K562 (cell line): Measurements from ENCODE around the gene SLC39A9. TPM values are rescaled to one million over a fixed set of nuclear protein-coding genes. Genes with fewer than 3 reads are reported as not detected.

ENCODE experiments used
- ATAC-seq: fragments of 200-7000 bp; cut with Tn5 transposase; 3 replicates; pipeline ENCODE4 v1.9.1; 2020; ENCODE audit warnings: moderate library complexity
- BruUV-seq: library from RNA; stranded (reverse); fragments of 400-500 nt; replicated peaks from 2 replicates; lab custom pipeline; 2021; lab: Mats Ljungman, UMichigan
- CTCF ChIA-PET: fragments of 300-600 bp; formaldehyde crosslinking; extraction: SDS; loops from one replicate; lab custom pipeline; 2021; ENCODE audit warnings: low intra/inter-chr PET ratio; lab: Yijun Ruan, JAX
- POLR2A ChIA-PET: fragments of 300-600, 350-650 bp; sonication (Branson Sonifier 250); formaldehyde crosslinking; extraction: SDS; loops from one replicate; lab custom pipeline; 2021; ENCODE audit warnings: antibody characterized with exemption, inconsistent platforms; lab: Yijun Ruan, JAX
- DNase-seq, 4 experiments: peaks; one replicate each; pipeline versions ENCODE4 v3.0.0 to v3.0.0-alpha.2; 2011 to 2018; ENCODE audit warnings: low spot score in 3 of 4, mixed read lengths in 3 of 4; ENCODE audit errors: extremely low read depth in 1 of 4
- FAIRE-seq: peaks from 2 replicates; lab custom pipeline; 2011; peaks lifted over from hg19 to GRCh38; lab: Jason Lieb, UNC
- H2AFZ ChIP-seq: 2 replicates; pipeline ENCODE4 v1.6.0; 2011; ENCODE audit warnings: low read depth, low read length, control low read depth, inconsistent platforms
- H3K27ac ChIP-seq: fragments of 200-600 bp; 3 replicates; pipeline ENCODE4 v1.8.0; 2011; ENCODE audit warnings: low read depth, mild to moderate bottlenecking, control low read depth, inconsistent platforms, low read length, moderate library complexity, mixed read lengths; ENCODE audit errors: extremely low read depth
- H3K27me3 ChIP-seq, 2 experiments: fragments of 300-600 bp in 1 of 2; 2 replicates in 1 of 2; 3 replicates in 1 of 2; pipeline versions ENCODE4 v1.6.0 to v1.8.0; 2011; ENCODE audit warnings: inconsistent platforms in 2 of 2, low read length in 2 of 2, mild to moderate bottlenecking in 1 of 2, mixed read lengths in 1 of 2, moderate library complexity in 1 of 2; ENCODE audit not compliant: control insufficient read depth in 2 of 2, insufficient read depth in 2 of 2
- H3K36me3 ChIP-seq: fragments of 300-600 bp; 3 replicates; pipeline ENCODE4 v1.8.0; 2011; ENCODE audit warnings: mild to moderate bottlenecking, low read length, inconsistent platforms; ENCODE audit not compliant: control insufficient read depth, insufficient read depth
- H3K4me1 ChIP-seq, 2 experiments: fragments of 200-600 bp in 1 of 2; replicated peaks in 1 of 2; 2 replicates in 1 of 2; 3 replicates in 1 of 2; pipeline versions ENCODE4 v1.5.1 to v1.8.0; 2011; ENCODE audit warnings: inconsistent platforms in 2 of 2, low read length in 2 of 2, mild to moderate bottlenecking in 1 of 2, mixed read lengths in 1 of 2, moderate library complexity in 1 of 2; ENCODE audit not compliant: control insufficient read depth in 2 of 2, insufficient read depth in 2 of 2
- H3K4me2 ChIP-seq: 2 replicates; pipeline ENCODE4 v1.6.1; 2011; ENCODE audit warnings: low read length, control low read depth, inconsistent platforms, mixed read lengths; ENCODE audit not compliant: insufficient read depth
- H3K4me3 ChIP-seq: fragments of 200-600 bp; sonication (generic), shearing (Covaris generic); 2 replicates; pipeline ENCODE4 v1.5.1; 2016; ENCODE audit warnings: control low read depth, inconsistent platforms
- H3K79me2 ChIP-seq: fragments of 200-600 bp; 3 replicates; pipeline ENCODE4 v1.8.0; 2011; ENCODE audit warnings: low read length, inconsistent platforms; ENCODE audit not compliant: control insufficient read depth, insufficient read depth
- H3K9ac ChIP-seq, 2 experiments: 2 replicates each; pipeline versions ENCODE4 v1.6.0 to v1.6.1; 2011; ENCODE audit warnings: low read depth in 2 of 2, low read length in 2 of 2, control low read depth in 1 of 2, inconsistent platforms in 1 of 2, mild to moderate bottlenecking in 1 of 2, mixed read lengths in 1 of 2; ENCODE audit not compliant: insufficient read depth in 1 of 2
- H3K9me1 ChIP-seq: one replicate; pipeline ENCODE4 v1.6.0; 2011; ENCODE audit warnings: inconsistent platforms, mild to moderate bottlenecking, low read length, moderate library complexity; ENCODE audit not compliant: control insufficient read depth, insufficient read depth
- H3K9me3 ChIP-seq: replicated peaks from 2 replicates; pipeline ENCODE4 v1.5.1; 2011; ENCODE audit warnings: low read depth, low read length, inconsistent platforms; ENCODE audit not compliant: control insufficient read depth, insufficient read depth
- H4K20me1 ChIP-seq: replicated peaks from 2 replicates; pipeline ENCODE4 v1.6.1; 2011; ENCODE audit warnings: low read length, inconsistent platforms, mixed read lengths; ENCODE audit not compliant: control insufficient read depth, insufficient read depth
- BRCA1 ChIP-seq, 2 experiments: fragments of 450-650 bp in 1 of 2; sonication (generic) in 1 of 2; formaldehyde crosslinking in 1 of 2; IDR thresholded peaks; 2 replicates each; pipeline versions ENCODE4 v1.5.0 to v1.6.1; 2017 to 2020; ENCODE audit warnings: mild to moderate bottlenecking in 1 of 2, missing genetic modification reagents in 1 of 2
- HEY1 ChIP-seq: fragments of 250-450 bp; sonication (Bioruptor Pico); IDR thresholded peaks from 2 replicates; pipeline ENCODE4 v1.5.0; 2020; ENCODE audit warnings: mild to moderate bottlenecking, moderate library complexity, borderline replicate concordance
- KDM4B ChIP-seq, 2 experiments: fragments of 450-650 bp in 1 of 2; sonication (generic) in 1 of 2; IDR thresholded peaks; 2 replicates each; pipeline ENCODE4 v1.6.1; 2016 to 2017; ENCODE audit warnings: borderline replicate concordance in 2 of 2, antibody characterized with exemption in 1 of 2, low read depth in 1 of 2, mild to moderate bottlenecking in 1 of 2
- PURB ChIP-seq: sonication (generic); formaldehyde crosslinking; IDR thresholded peaks from 2 replicates; pipeline ENCODE4 v1.9.0; 2021; ENCODE audit warnings: low read depth, mild to moderate bottlenecking, missing genetic modification reagents
- RBM14 ChIP-seq: fragments of 200-400 bp; formaldehyde crosslinking; IDR thresholded peaks from 2 replicates; pipeline ENCODE4 v1.6.1; 2018; ENCODE audit warnings: low read depth, mild to moderate bottlenecking, low read length, moderate library complexity, borderline replicate concordance; ENCODE audit not compliant: insufficient read depth
- SMARCA5 ChIP-seq: fragments of 450-650 bp; IDR thresholded peaks from 2 replicates; pipeline ENCODE4 v1.6.1; 2016
- SOX6 ChIP-seq: fragments of 450-650 bp; IDR thresholded peaks from 2 replicates; pipeline ENCODE4 v1.6.1; 2014; ENCODE audit warnings: mild to moderate bottlenecking
- ZBTB12 ChIP-seq: fragments of 250-450 bp; sonication (Bioruptor Pico); IDR thresholded peaks from 2 replicates; pipeline ENCODE4 v1.4.0; 2020
- ZBTB17 ChIP-seq: fragments of 450-650 bp; formaldehyde crosslinking; IDR thresholded peaks from 2 replicates; pipeline ENCODE4 v1.4.0; 2020; ENCODE audit warnings: mild to moderate bottlenecking
- WGBS: fragments of 100-300 bp; shearing (Covaris generic); methylation state at CpG from one replicate; pipeline ENCODE4 v1.1.6; 2016; ENCODE audit warnings: low coverage, mixed read lengths; ENCODE audit not compliant: insufficient coverage; ENCODE audit errors: missing lambda C conversion rate; 5-methylcytosine and 5-hydroxymethylcytosine counted together
- in situ Hi-C: fragments of 300-500 bp; cut with MboI; formaldehyde crosslinking; loops from 4 replicates; pipeline ENCODE4 v1.15.0; 2018; ENCODE audit warnings: inconsistent platforms, mixed read lengths
- intact Hi-C: fragments of 100-400 bp; cut with micrococcal nuclease; formaldehyde crosslinking; loops from 2 replicates; pipeline ENCODE4 v1.14.2; 2022
- polyA plus RNA-seq, 8 experiments: library from polyadenylated mRNA; depleted of rRNA in 4 of 8; stranded (reverse) in 5 of 8; unstranded in 3 of 8; fragments of >200 nt; fragmentation: Nextera tagmentation in 2 of 8; fragmentation: Illumina TruSeq in 1 of 8; extraction: Ambion mirVana in 2 of 8; extraction: Trizol in 1 of 8; gene quantifications; 2 replicates each; pipeline versions ENCODE4 v1.2.1 to v1.2.3, GENCODE V29; 2011 to 2014; ENCODE audit warnings: inconsistent platforms in 1 of 8, missing spikeins in 1 of 8
- total RNA-seq, 7 experiments: library from RNA; depleted of rRNA in 6 of 7; stranded (reverse); fragments of >200 nt in 6 of 7; fragmentation: Illumina TruSeq in 2 of 7; extraction: Trizol in 2 of 7; gene quantifications; 2 replicates each; pipeline versions ENCODE4 v1.2.1 to v1.2.3, GENCODE V29; 2011 to 2021; ENCODE audit warnings: low replicate concordance in 1 of 7
- TF ChIP-seq, protein P1 (sequence below): IDR thresholded peaks from 2 replicates; pipeline ENCODE4 v1.6.1; 2011; ENCODE audit warnings: borderline replicate concordance, low read depth, mild to moderate bottlenecking, moderate library complexity, low read length; ENCODE audit not compliant: insufficient read depth, poor library complexity, severe bottlenecking
- TF ChIP-seq, protein P2 (sequence below): IDR thresholded peaks from 2 replicates; pipeline ENCODE4 v1.6.1; 2014; ENCODE audit warnings: antibody characterized with exemption

The SLC39A9 gene
- total and polyA plus RNA-seq, 9 of the 15 experiments (the other 6 are each of a cell fraction or from before 2014, with no cell fraction given): 18.4 to 66.0 (median 32.5) TPM

DNA sequence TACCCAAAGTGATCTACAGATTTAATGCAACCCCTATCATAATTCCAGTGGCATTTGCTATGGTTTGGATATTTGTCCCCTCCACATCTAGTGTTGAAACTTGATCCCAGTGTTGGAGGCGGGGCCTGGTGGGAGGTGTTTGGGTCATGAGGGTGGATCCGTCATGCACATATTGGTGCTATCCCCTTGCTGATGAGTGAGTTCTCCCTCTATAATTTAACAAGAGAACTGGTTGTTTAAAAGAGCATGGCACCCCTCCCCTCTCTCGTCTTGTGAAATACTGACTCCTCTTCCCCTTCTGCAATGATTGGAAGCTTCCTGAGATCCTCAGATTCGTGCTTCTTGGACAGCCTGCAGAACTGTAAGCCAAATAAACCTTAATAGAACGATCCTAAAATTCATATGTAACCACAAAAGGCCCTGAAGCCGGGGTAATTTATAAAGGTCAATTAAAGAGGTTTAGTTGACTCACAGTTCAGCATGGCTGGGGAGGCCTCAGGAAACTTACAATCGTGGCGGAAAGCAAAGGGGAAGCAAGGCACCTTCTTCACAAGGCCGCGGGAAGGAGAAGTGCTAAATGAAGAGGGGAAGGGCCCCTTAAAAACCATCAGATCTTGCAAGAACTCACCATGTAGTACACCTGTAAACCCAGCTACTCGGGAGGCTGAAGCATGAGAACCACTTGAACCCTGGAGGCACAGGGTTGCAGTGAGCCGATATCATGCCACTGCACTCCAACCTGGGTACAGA lies 41.2 kb downstream of the SLC39A9 start:
- TF ChIP-seq KDM4B (IDR thresholded peaks at IDR 0.05; ENCODE audit: borderline replicate concordance in 2 of 2, low read depth in 1 of 2): no peak
- no peak for TF ChIP-seq BRCA1 (IDR thresholded peaks at IDR 0.05)
- no peak for TF ChIP-seq BRCA1 (CRISPR knock-in tag; IDR thresholded peaks at IDR 0.05)
- TF ChIP-seq HEY1: no peak
- no peak for TF ChIP-seq RBM14
- TF ChIP-seq SMARCA5: no peak
- TF ChIP-seq, protein P1, sequence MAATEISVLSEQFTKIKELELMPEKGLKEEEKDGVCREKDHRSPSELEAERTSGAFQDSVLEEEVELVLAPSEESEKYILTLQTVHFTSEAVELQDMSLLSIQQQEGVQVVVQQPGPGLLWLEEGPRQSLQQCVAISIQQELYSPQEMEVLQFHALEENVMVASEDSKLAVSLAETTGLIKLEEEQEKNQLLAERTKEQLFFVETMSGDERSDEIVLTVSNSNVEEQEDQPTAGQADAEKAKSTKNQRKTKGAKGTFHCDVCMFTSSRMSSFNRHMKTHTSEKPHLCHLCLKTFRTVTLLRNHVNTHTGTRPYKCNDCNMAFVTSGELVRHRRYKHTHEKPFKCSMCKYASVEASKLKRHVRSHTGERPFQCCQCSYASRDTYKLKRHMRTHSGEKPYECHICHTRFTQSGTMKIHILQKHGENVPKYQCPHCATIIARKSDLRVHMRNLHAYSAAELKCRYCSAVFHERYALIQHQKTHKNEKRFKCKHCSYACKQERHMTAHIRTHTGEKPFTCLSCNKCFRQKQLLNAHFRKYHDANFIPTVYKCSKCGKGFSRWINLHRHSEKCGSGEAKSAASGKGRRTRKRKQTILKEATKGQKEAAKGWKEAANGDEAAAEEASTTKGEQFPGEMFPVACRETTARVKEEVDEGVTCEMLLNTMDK: no peak
- TF ChIP-seq ZBTB17 (CRISPR knock-in tag): no peak
- no peak for TF ChIP-seq PURB (CRISPR knock-in tag)
- TF ChIP-seq ZBTB12 (CRISPR knock-in tag): no peak
- TF ChIP-seq SOX6: no peak
- TF ChIP-seq, protein P2, sequence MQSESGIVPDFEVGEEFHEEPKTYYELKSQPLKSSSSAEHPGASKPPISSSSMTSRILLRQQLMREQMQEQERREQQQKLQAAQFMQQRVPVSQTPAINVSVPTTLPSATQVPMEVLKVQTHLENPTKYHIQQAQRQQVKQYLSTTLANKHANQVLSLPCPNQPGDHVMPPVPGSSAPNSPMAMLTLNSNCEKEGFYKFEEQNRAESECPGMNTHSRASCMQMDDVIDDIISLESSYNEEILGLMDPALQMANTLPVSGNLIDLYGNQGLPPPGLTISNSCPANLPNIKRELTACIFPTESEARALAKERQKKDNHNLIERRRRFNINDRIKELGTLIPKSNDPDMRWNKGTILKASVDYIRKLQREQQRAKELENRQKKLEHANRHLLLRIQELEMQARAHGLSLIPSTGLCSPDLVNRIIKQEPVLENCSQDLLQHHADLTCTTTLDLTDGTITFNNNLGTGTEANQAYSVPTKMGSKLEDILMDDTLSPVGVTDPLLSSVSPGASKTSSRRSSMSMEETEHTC: no peak
- ChIA-PET POLR2A (interaction anchor here (0.7 kb wide), 1 partner anchor 85 kb away, joined by 3 read pairs; no protein-coding TSS in a partner anchor), CTCF (no interaction called here)

More for the DNA sequence above, 41.2 kb downstream of the SLC39A9 start:
- peak; percentile 93 for ATAC-seq
- H3K9me3 ChIP-seq: no peaks in the 10 kb centered on the region
- peaks cover 9% of the 10 kb centered on the region for H3K79me2 ChIP-seq
- no peaks in the 10 kb centered on the region for H3K27me3 ChIP-seq
- H3K9ac ChIP-seq: no peak overlapping the region
- peak in 2 of 4 experiments; percentile 16 to 47 for DNase-seq
- no peaks in the 10 kb centered on the region for H3K9me1 ChIP-seq
- no peak overlapping the region for H3K27ac ChIP-seq
- intact Hi-C loops: no loop called here
- peak; percentile 86 for FAIRE-seq
- H4K20me1 ChIP-seq: no peaks in the 10 kb centered on the region
- H3K36me3 ChIP-seq: peaks cover 23% of the 10 kb centered on the region; the same call in 1 of the 3 replicates
- H3K4me1 ChIP-seq: no peaks in the 10 kb centered on the region
- in situ Hi-C loops: no loop called here
- 67% methylated on average over 10 of the region's 12 CpGs for WGBS
- H2AFZ ChIP-seq: no peak overlapping the region
- H3K4me3 ChIP-seq: no peak overlapping the region
- no TSS peak for BruUV-seq
- no peak overlapping the region for H3K4me2 ChIP-seq
